Panc1 (cell line): Measurements from ENCODE around the gene NPAS3. TPM values are rescaled to one million over a fixed set of nuclear protein-coding genes. Genes with fewer than 3 reads are reported as not detected.

Experiments
- ATAC-seq: fragments of 200-7000 bp; cut with Tn5 transposase; 2 replicates; pipeline ENCODE4 v1.9.1; 2020; ENCODE audit warnings: mild to moderate bottlenecking, moderate library complexity
- BruUV-seq: library from RNA; stranded (reverse); fragments of 400-500 nt; replicated peaks from 2 replicates; lab custom pipeline; 2021; lab: Mats Ljungman, UMichigan
- CTCF ChIA-PET: fragments of 300-600 bp; sonication (Branson Sonifier 250); formaldehyde crosslinking; loops from one replicate; lab custom pipeline; 2022; ENCODE audit warnings: antibody characterized with exemption; lab: Charles Lee
- POLR2A ChIA-PET: fragments of 300-600 bp; sonication (Branson Sonifier 250); formaldehyde crosslinking; loops from one replicate; lab custom pipeline; 2022; ENCODE audit warnings: antibody characterized with exemption; lab: Charles Lee
- DNase-seq: peaks from one replicate; pipeline ENCODE4 v3.0.0-alpha.2; 2010; ENCODE audit warnings: low read depth, low spot score
- H3K27ac ChIP-seq: 2 replicates; pipeline ENCODE4 v1.5.1; 2011; ENCODE audit warnings: mild to moderate bottlenecking, low read length, inconsistent platforms
- H3K27me3 ChIP-seq: fragments of 200-500 bp; sonication (Bioruptor generic); 2 replicates; pipeline ENCODE4 v1.6.0; 2014; ENCODE audit warnings: low read length, inconsistent platforms; ENCODE audit not compliant: control insufficient read depth, insufficient read depth
- H3K36me3 ChIP-seq: fragments of 200-500 bp; sonication (Bioruptor generic); 2 replicates; pipeline ENCODE4 v1.5.1; 2014; ENCODE audit warnings: inconsistent platforms, mild to moderate bottlenecking, low read length, moderate library complexity; ENCODE audit not compliant: control insufficient read depth, insufficient read depth
- H3K4me1 ChIP-seq: 2 replicates; pipeline ENCODE4 v1.5.1; 2011; ENCODE audit warnings: inconsistent platforms, mild to moderate bottlenecking, low read length, moderate library complexity; ENCODE audit not compliant: control insufficient read depth, insufficient read depth
- H3K4me3 ChIP-seq, 2 experiments: 2 replicates each; pipeline ENCODE4 v1.5.1; 2011 to 2012; ENCODE audit warnings: low read depth in 2 of 2, low read length in 2 of 2, mild to moderate bottlenecking in 2 of 2, inconsistent platforms in 1 of 2, moderate library complexity in 1 of 2
- H3K9me3 ChIP-seq: fragments of 200-500 bp; sonication (Bioruptor generic); 2 replicates; pipeline ENCODE4 v1.5.1; 2014; ENCODE audit warnings: low read depth, mild to moderate bottlenecking, inconsistent platforms, low read length, moderate library complexity; ENCODE audit not compliant: control insufficient read depth, insufficient read depth
- POLR2AphosphoS5 ChIP-seq: IDR thresholded peaks from 2 replicates; pipeline ENCODE4 v1.6.1; 2012; ENCODE audit warnings: mild to moderate bottlenecking, low read depth, low read length, moderate library complexity
- SIN3A ChIP-seq: IDR thresholded peaks from 2 replicates; pipeline ENCODE4 v1.6.1; 2012; ENCODE audit warnings: low read depth, mild to moderate bottlenecking, low read length, moderate library complexity, borderline replicate concordance; ENCODE audit not compliant: insufficient read depth
- TCF7L2 ChIP-seq: IDR thresholded peaks from 2 replicates; pipeline ENCODE4 v1.6.1; 2011; ENCODE audit warnings: mild to moderate bottlenecking, low read depth, low read length, inconsistent platforms
- in situ Hi-C: cut with HindIII; loops from 2 replicates; pipeline ENCODE4 v1.10.0; 2016; ENCODE audit warnings: low sequenced_read_pairs, low pct_unique_long_range_greater_than_20kb
- intact Hi-C: fragments of 100-400 bp; cut with micrococcal nuclease; formaldehyde crosslinking; loops from one replicate; pipeline ENCODE4 v1.10.0; 2022; ENCODE audit not compliant: unreplicated experiment
- total RNA-seq: library from RNA; stranded (reverse); gene quantifications from one replicate; pipeline ENCODE4 v1.2.1, GENCODE V29; 2021; ENCODE audit not compliant: unreplicated experiment
- TF ChIP-seq, protein P1 (sequence below): fragments of 450-650 bp; IDR thresholded peaks from 2 replicates; pipeline ENCODE4 v1.5.1; 2017; ENCODE audit warnings: mild to moderate bottlenecking
- TF ChIP-seq, protein P2 (sequence below), 2 experiments: IDR thresholded peaks; 2 replicates each; pipeline ENCODE4 v1.6.1; 2011 to 2012; ENCODE audit warnings: low read depth in 2 of 2, control low read depth in 1 of 2, low read length in 1 of 2, mild to moderate bottlenecking in 1 of 2, moderate library complexity in 1 of 2; ENCODE audit not compliant: insufficient read depth in 1 of 2

The NPAS3 gene
- total RNA-seq, 1 experiment from 2014 or later, result 0.23 TPM

DNA sequence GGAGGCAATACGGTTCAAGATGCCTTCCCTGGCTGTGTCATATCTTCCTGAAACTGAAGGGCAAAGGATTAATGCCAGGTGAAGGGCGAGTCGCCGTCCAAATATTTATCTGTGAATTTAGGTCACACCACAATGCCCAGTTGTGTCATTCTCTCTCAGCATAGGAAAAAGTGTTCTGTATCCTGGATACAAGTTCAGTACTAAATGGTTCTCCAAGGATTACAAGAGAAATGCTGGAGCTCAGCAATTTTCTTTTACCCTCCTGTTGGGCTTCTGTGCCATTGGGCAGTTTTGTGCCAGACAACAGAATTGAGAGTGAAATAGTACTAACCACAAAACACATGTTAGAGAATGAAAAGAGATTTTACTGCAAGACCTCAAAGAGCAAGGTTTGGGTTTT lies 518.3 kb downstream of the NPAS3 start:
- Histone ChIP-seq H3K27me3 (no peaks in the 10 kb centered on the region), H3K4me3 (no peak overlapping the region), H3K4me1 (no peaks in the 10 kb centered on the region), H3K27ac (no peak overlapping the region), H3K9me3 (no peaks in the 10 kb centered on the region), H3K36me3 (no peaks in the 10 kb centered on the region)
- ATAC-seq (no peak), DNase-seq (no peak)
- intact Hi-C loops (no loop called here), in situ Hi-C loops (no loop called here)
- BruUV-seq, result no TSS peak
- TF ChIP-seq SIN3A (no peak), POLR2AphosphoS5 (no peak), TCF7L2 (no peak)
- TF ChIP-seq, protein P1, sequence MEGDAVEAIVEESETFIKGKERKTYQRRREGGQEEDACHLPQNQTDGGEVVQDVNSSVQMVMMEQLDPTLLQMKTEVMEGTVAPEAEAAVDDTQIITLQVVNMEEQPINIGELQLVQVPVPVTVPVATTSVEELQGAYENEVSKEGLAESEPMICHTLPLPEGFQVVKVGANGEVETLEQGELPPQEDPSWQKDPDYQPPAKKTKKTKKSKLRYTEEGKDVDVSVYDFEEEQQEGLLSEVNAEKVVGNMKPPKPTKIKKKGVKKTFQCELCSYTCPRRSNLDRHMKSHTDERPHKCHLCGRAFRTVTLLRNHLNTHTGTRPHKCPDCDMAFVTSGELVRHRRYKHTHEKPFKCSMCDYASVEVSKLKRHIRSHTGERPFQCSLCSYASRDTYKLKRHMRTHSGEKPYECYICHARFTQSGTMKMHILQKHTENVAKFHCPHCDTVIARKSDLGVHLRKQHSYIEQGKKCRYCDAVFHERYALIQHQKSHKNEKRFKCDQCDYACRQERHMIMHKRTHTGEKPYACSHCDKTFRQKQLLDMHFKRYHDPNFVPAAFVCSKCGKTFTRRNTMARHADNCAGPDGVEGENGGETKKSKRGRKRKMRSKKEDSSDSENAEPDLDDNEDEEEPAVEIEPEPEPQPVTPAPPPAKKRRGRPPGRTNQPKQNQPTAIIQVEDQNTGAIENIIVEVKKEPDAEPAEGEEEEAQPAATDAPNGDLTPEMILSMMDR, result no peak
- TF ChIP-seq, protein P2, sequence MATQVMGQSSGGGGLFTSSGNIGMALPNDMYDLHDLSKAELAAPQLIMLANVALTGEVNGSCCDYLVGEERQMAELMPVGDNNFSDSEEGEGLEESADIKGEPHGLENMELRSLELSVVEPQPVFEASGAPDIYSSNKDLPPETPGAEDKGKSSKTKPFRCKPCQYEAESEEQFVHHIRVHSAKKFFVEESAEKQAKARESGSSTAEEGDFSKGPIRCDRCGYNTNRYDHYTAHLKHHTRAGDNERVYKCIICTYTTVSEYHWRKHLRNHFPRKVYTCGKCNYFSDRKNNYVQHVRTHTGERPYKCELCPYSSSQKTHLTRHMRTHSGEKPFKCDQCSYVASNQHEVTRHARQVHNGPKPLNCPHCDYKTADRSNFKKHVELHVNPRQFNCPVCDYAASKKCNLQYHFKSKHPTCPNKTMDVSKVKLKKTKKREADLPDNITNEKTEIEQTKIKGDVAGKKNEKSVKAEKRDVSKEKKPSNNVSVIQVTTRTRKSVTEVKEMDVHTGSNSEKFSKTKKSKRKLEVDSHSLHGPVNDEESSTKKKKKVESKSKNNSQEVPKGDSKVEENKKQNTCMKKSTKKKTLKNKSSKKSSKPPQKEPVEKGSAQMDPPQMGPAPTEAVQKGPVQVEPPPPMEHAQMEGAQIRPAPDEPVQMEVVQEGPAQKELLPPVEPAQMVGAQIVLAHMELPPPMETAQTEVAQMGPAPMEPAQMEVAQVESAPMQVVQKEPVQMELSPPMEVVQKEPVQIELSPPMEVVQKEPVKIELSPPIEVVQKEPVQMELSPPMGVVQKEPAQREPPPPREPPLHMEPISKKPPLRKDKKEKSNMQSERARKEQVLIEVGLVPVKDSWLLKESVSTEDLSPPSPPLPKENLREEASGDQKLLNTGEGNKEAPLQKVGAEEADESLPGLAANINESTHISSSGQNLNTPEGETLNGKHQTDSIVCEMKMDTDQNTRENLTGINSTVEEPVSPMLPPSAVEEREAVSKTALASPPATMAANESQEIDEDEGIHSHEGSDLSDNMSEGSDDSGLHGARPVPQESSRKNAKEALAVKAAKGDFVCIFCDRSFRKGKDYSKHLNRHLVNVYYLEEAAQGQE (IDR thresholded peaks at IDR 0.05; ENCODE audit: insufficient read depth in 1 of 2, low read depth in 2 of 2, low read length in 1 of 2), result no peak
- CTCF ChIA-PET, result no interaction called here
- POLR2A ChIA-PET, result no interaction called here

DNA sequence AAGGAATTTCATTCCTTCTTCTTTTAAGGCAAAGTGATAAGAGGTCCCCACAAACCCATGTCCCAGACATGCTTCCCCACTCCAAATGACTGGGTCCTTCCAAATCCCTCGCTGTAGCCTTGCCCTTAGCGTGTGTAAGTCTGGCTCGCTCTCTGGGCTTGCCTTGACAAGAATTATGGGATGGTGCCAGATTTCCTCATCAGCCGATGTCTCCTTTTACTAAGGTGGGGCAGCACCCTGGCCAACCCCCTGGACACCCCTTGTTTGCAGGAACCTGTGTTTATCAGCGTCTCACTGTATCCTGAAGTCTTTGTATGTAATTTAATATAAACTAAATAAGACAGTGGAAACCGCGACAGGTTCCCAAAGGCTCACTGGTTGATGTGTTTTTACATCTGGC lies 518.9 kb downstream of the NPAS3 start:
- Histone ChIP-seq H3K4me1 (no peaks in the 10 kb centered on the region), H3K9me3 (no peaks in the 10 kb centered on the region), H3K36me3 (no peaks in the 10 kb centered on the region), H3K4me3 (no peak overlapping the region), H3K27me3 (no peaks in the 10 kb centered on the region), H3K27ac (no peak overlapping the region)
- in situ Hi-C loops, result no loop called here
- ATAC-seq (no peak), DNase-seq (no peak)
- TF ChIP-seq, protein P1, result no peak
- TF ChIP-seq SIN3A, result no peak
- TF ChIP-seq, protein P2 (IDR thresholded peaks at IDR 0.05; ENCODE audit: insufficient read depth in 1 of 2, low read depth in 2 of 2, low read length in 1 of 2), result no peak
- no peak for TF ChIP-seq POLR2AphosphoS5
- TF ChIP-seq TCF7L2, result no peak
- intact Hi-C loops, result no loop called here
- BruUV-seq, result no TSS peak
- POLR2A ChIA-PET, result no interaction called here
- CTCF ChIA-PET, result no interaction called here
